ENCODE data around the gene OTOG.

The OTOG gene

DNA sequence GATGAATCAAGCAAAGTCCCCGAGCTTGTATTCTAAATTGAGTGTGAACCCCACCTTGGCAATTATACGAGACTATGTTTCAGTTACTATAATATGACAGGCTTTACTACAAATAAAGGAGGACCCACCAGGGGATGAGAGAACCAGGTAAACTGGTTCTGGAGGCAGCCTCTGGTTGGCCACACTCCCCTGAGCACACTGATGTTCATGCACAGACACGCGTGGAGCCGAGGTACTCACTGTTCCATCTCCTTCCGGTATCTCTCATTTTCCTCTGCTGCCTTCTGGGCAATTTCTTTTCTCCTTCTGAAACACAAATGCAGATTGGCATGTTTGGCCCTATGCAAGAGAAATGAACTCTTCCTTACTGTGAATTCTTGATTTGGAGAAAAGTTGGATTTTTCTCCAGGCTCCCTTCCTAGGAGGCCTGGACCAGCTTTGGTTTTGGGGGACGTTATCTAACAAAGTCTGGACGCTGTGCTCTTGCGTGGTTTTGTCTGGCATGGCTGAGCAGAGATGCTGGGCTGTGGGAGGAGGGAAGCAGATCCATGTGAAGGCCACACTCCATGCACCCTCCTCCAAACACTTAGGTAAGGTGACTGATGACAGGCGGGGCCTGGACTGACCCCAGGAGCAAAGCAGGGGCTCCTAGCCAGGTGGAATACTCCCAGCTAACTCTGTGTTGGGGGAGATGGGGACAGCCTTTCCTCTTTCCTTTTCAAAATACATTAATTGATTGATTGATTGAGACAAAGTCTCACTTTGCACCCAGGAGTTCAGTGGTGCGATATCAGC, 25.8 kb upstream of the OTOG start:
- DNase-seq: no peak

DNA sequence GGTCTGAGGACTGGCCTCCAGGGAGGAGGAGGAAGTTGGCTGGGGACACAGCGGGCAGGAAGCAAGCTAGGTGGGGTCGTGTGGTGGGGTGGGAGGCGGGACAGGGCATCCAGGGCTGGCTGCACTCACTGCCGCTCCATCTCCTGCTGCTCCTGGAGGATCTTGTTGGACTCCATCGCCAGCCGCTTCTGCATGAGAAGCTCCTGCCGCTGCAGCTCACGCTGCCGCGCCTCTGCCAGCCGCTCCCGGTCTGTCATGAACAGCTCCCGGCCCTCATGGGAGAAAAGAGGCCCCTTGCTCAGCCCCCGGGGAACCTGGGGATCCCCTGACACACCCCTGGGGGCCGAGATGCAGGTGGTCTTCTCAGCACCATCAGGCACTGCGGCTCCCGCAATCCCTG, 24.4 kb upstream of the OTOG start:
- no peak for DNase-seq

- no peak for DNase-seq
Measured at GRCh38 chr11:17524221-17524620, 22.8 kb upstream of the OTOG start.

- no peak for DNase-seq
Measured at GRCh38 chr11:17525570-17525969, 21.5 kb upstream of the OTOG start.

GRCh38 chr11:17526326-17526725, 20.7 kb upstream of the OTOG start:
- DNase-seq: no peak

- DNase-seq: no peak
Measured at GRCh38 chr11:17526931-17527627, 20.0 kb upstream of the OTOG start.

DNA sequence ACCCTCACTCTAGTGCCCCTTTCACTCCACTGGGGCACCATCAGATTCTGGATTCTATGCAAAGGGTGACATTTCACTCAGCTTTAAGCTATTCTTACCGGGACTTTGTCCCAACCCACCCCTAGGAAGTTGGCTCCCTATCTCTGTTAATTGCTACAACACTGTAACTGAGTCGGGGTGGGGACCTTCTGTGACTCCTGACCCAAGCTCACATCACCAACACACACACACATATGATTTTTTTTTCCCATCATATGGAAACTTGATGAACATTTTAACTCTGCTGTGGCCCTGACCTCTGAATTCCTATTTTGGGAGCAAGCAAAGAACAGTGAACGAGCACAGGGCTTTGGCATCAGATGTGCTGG, 19.4 kb upstream of the OTOG start:
- DNase-seq: no peak

DNA sequence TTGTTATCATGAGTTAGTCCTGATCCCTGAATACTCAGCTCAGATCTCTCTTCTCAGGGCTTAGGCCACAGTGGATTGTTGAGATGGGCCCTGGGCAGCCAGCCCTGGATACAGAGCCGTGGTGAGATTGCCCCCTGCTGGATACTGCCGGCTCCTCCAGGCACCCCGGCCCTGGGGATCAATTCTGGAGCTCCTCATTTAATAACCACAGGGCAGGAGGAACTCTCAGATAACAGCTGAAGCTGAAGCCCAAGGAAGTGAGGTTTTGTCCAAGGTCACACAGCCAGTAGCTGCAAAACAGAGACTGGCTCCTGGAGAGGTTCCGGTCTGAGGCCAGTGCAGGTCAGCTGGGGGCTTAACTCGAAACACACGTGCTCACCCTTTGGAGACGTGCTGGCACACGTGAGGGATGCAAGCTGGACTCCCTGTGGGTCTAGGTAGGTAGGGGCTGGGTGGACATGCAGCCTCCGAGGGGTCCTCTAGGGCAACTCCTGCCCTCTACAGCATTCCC, 18.8 kb upstream of the OTOG start:
- peak; percentile 27 for DNase-seq

- no peak for DNase-seq
Measured at GRCh38 chr11:17528906-17529843, 17.9 kb upstream of the OTOG start.

GRCh38 chr11:17529844-17530185, 17.2 kb upstream of the OTOG start:
- DNase-seq: no peak

DNA sequence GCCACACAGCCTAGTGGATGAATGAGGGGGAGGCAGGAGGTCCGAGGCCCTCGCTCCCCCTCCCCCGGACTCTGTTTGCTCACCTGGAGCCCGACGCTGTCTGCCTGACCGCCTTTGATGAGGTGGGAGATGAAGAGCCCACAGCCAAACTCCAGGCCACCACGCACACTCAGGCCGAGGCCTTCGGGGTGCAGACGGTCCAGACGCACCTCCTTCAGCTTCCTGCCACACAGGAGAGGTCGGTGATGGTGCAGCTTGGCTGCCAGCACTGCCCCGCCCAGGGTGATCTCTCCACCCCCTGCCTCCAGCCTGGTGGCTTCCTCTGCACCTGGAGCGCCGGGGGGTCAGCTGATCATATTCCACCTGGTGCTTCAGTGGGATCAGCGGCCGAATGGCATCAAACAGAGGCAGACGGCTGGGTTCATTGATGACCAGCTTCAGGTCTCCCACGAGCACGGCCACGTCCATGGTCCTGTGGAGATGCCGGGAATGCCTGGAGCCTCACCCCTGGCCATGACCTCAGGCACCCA, 15.9 kb upstream of the OTOG start:
- no peak for DNase-seq

DNA sequence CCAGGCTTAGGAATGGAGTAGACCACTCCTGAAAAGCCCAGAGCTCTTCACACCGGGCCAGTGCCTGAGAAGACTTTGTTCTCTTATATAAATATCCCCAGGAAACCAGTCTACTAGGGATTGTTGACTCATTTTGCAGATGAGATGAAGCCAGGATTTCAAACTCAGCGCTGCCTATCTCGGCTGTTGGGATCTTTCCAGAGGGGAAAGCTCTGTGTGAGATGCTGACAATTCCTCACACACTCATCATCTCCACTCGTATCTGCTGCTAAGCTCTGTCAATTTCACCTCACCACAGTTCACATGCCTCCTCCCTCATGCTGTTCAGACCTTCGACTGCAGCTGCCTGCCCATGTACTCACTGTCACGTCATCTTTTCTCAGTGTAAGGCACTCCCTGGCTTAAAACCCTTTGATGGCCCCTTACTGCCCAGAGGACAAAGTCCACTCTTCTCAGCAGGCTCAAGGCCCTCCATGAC, 15.4 kb upstream of the OTOG start:
- DNase-seq: no peak

DNA sequence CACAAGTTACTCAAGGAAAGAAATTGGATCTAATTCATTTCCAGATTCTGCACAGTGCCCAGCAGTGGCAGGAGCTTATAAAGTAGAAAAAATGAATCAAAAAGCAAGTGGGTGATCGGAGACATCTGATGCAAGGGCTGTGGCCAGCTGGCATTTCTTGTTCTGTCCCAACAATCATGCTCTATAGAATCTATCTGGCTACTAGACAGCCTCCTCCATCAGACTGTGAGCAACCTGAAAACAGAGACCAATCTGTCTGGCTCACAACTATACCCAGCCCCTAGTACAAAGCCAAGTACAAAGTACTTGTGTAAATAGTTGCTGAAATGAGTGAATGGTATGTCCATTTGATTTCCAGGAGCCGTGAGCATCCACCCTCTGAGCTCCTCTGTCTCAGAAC, 14.3 kb upstream of the OTOG start:
- no peak for DNase-seq

DNA sequence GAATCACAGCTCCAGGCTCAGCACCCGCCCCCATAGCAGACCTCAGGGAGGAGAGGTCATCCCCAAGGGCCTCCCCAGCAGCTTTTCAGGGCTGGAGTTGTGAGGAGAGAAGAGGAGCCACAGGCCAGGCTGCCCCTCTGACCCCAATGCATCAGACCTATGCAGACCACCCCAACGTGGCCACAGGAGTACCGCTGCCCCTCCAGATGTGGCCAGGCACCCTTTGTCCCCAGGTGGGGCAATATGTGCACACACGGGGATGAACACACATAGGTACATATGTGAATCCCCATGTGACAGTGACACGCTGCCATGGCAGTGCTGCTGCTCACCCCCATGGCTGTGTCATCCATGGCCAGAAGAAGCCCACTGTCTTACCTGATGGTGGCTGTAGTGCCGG, 13.7 kb upstream of the OTOG start:
- DNase-seq: no peak

DNA sequence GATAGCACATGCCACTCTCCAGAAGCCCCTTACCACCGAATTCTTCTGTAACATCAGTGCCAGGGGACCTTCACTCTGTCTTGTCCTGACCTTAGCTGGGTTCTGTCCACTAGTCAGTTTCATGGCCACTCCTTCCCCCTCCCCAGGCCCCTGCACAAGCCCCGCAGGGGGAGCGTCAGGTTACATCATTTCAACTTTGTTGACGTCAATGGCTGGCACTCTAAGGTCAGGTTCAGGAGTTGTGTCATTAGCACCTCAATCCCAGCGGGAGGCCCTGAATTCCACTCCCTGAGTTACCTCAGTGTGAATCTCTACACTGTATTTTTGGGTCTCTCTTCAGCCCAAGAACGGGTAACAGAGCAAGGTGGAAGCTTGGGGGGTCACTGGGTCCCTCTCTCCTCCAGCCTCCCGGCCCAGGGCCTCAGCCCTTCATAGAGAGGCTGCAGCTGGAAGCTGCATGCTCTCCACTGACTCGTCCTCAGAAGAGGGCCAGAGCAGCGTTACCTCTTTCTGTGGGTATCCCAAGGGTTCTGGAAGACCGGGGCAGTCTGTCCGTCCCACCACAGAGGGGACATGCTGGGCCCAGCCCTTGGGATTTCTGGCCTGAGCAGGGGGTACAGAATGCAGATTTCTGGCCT, 13.2 kb upstream of the OTOG start:
- no peak for DNase-seq

- no peak for DNase-seq
Measured at GRCh38 chr11:17535488-17535887, 11.6 kb upstream of the OTOG start.

- DNase-seq: no peak
Measured at GRCh38 chr11:17537261-17537660, 9.8 kb upstream of the OTOG start.

DNA sequence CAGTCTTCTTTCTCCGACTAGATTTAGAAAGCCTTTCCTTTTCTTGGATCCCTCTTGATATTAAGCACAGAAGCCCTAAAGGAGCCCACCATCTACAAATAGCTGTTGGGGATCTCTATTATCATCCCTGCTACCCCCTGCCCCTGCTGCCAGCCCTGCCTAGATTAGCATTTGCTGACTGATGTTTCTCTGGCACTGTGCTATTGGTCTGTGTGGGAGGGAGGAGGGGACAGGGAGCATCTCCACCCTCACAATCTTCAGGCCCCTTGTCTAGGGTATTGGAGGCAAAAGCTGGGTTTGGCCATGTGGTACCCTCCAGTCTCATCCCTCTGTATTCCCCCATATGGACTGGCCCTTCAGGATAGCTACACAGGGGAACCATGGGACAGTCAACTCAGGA, 9.0 kb upstream of the OTOG start:
- no peak for DNase-seq

GRCh38 chr11:17538731-17539130, 8.3 kb upstream of the OTOG start:
- DNase-seq: no peak

- no peak for DNase-seq
Measured at GRCh38 chr11:17540807-17541206, 6.3 kb upstream of the OTOG start.

GRCh38 chr11:17541330-17541885, 5.7 kb upstream of the OTOG start:
- DNase-seq: no peak

DNA sequence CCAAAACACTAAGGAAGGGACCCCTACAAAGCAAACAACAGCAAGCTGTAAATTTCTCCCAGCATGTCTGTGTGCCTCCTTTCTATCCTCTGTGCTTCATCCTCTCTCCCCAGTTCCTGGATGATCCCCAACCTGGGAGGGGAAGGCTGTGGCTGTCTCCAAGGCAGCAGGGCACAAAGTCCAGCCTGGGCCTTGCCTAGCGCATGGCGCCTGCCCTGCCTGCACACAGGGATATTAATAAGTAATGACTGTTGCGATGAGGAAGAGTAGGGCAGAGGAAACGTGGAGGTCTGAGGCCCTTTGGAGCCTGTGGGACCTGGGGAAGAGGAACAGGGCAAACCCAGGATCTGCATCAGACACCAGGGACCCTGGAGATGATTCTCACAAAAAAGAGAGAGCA, 4.8 kb upstream of the OTOG start:
- DNase-seq: no peak
